LoVo (cell line): ENCODE results near the gene DENND11.

Experiments used
- DNase-seq: peaks from one replicate; pipeline ENCODE4 v3.0.0-alpha.2; 2016; ENCODE audit warnings: low spot score

Gene DENND11

DNA sequence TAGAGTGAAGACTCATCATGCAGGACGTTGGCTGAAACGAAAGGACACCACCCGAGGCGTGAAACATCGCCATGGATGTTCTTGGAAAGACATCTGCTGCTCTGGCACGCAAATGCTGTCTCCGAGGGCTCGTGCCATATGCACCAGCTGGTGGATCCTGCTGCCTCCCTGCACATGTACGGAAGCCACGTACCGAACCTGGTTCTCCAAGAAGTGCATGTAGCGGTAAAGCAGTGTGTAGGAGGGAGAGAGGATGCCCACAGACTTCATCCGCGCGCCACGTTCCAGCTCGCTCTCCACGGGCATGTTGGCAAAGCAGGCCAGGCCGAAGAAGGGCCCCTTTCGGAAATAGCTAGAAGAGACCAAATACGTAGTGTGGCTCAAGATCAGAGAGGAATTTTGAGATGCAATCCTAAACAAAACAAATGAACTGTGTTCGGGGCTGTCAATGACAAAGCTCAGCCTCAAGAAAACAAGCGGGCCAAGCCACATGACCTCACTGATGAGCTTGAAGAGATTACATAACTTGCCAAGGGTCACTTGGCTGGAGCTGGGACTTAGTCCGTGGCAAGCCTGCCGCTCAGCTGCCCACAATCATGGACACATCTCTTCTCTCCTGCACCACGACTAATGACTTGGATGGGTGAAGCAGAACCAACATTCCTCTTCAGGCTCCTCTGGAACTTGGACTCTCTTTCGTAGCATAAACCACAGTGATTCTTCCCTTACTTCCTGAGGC lies 16.5 kb downstream of the DENND11 start:
- DNase-seq, result no peak

DNA sequence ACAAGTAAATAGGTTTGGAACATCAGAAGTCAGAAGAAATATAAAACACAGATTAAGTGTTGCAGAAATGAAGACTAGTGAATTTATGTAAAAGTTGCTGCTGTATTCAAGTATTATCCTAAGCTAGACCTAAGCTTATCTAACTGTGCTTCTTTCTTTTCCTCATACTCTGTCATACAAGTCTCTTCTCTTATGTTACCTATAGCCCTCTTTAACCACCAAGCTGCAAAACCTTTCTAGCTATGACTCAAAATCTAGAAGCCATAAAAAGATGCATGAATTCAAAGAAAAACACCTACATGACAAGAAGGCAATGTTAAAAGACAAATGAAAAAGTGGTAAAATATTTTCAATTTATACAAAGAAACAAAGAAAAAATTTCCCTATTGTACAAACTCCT lies 23.0 kb downstream of the DENND11 start:
- no peak for DNase-seq

DNA sequence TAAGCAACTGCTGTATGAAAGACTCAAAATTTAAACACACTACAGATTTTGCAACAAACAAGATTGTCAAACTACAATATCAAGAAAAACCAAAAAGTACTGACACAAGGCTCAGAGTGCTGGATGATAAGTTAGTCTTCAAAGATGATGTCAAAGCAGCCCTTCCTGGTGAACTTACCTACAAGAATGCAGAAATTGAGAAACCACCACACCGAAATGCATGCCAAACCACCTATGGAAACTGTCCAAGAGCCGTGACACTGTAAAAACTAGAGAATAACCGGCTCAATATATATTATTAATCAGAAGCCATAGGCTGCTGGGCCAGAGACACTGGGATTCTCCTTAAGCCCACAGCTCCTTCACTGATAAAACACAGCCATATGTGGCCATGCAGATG lies 25.3 kb downstream of the DENND11 start:
- no peak for DNase-seq

DNA sequence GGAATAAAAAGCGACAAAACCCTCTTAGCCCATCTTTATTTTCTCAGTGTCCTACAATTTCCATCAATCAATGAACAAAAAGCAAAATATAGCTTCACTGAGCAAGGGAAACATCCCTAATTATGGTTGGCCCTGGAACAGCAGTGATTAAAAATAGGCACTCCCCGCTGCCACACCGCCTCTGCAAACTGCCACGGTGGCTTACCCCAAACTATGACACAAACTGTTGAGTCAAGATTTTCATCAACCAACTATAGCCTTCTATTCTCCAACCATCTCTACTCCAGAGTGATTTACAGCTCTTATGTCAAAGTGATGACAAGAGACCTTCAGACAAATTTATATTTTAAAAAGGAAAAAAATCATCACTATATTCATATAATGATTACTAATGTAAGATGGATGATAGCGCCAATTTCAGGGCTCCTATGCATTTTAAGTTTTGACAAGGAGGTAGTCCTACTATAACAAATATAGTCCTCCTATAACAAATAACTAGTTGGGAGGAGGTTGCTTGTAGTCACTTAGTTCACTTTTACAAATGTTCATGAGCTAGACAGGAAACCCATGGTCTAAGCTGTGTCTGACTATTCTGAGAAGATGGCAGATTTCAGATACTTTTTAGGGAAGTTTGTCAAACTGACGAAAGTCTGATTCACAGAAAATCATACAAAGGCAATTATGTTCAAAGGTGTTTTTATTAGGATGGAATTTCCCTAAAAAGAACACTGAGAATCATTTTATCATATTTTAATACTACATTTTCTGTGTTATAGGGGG lies 26.3 kb downstream of the DENND11 start:
- no peak for DNase-seq

DNA sequence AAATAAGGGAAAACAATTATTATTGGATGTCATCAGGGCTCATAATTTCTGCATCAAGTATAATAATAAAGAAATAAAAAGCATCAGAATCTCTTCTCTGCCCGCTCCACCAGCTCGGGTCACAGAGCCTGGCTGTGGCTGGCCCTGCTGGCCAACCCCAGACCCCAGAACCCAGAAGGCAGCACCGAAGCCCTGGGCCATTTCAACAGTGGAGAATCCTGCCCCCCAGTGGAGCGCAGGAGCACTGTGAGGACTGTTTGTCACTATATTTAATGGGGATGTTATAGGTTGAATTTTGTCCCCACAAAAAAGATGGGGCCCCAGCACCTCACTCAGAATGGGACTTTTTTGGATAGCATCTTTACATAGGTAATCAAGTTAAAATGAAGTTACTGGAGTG lies 27.3 kb downstream of the DENND11 start:
- no peak for DNase-seq

DNA sequence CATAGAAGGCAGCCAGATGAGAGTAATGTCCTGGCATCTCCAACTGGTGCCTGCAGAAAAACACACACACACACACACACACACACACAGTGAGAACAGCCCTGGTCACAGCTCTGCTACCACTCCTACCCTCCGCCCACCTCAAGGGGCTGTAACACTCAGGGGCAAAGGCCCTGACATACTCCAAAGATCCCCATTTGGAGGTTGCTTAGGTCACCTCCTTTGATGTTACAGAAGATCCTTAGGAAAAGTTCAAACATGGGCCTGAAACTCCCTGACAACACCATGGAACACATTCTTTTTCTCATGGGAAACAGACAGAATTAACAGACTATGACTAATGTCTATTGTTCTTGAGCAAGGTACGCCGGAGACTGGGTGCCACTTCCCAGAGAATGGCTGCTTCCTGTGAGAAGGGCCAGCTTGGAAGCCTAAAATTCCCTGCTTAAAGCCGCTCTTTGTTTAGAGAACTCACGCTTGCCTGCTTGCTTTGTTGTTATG lies 27.7 kb downstream of the DENND11 start:
- DNase-seq, result no peak

DNA sequence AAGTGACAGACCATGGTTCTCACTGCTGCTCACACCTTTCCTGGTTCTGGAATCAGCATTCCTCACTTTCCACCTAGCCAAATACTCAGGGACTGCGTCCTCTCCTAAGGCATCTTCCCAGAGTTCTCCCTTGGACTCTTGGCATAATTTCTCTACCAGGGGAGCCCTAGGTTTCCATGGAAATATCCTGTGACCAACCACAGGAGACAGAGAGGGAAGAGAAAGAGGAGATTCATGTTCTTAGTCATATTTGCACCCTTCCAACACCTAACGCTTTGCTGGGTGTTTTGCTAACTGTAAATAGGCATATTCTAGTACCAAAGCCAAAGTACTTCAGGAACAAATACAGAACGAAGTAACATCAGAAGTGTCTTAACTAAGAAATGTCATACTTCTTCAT lies 28.6 kb downstream of the DENND11 start:
- no peak for DNase-seq

DNA sequence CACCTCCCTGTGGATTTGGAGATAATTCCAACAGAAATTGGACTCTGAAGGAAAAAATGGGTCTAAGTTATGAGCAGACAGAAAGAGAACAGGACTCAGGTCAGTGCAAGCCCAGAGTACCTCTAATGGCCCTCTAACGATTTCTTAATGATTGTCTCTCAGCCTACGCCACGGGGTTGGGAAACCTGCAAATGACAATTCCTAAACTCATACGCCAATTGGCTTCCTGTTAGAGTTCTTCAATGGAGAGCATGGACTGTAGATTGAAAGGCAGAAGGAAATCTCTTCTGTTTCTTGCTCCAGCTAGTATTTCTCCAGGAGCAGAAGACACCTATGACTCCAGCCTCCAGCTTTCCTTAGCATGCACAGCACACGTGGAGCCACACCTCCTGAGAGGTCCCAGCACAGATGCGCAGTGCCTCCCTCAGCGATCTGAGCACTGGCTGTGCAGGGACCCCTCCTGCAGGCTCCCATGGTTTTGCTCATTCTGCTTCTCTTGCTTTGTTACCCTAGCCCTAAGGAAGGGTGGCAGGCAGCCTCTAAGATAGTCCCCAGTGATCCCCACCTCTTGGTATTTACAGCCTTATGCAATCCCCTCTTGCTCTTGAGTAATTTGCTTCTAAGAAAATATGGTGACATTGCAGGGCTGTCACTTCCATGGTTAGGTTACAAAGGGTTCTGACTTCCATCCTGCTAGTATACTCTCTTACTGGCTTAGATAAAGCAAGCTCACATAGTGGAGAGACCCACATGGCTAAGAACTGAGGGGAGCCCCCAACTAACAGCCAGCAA lies 30.1 kb downstream of the DENND11 start:
- no peak for DNase-seq

DNA sequence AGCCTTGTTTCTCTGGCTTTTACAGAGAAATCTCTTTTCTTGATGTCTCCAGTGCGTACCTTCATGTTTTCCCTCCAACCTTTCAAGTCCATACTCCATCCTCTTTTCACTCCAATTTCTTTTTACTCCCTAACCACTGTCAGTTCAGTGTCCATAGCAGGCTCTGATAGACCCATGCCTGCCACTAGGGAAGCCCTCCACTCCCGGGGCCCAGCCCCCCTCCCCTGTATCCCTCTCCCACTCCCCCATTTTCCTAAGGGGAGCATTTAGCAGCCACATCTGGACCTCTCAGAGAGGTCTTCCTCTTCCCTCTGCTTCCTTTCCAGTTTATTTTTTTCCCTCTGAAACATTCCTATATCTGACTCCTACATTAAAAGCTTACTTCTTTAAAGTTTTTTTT lies 33.1 kb downstream of the DENND11 start:
- no peak for DNase-seq

DNA sequence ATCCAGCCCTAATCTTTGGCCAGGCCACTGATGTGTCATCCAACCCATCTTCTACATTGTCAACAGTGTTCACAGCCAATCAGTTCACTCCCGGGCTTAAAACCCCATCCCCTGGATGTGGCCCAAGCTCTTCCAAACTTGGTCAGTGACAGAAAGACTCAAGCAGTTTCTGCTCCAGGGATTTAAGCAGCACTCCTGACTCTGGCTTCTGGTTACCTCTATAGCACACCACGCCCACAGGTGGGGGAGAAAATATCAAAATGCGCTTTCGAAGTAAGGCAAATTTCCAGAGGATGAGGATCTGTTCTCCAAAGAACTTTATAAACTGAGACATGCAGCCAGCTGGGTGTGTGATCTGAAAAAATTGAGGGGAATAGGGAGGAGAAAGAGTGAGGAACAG lies 35.9 kb downstream of the DENND11 start:
- DNase-seq, result no peak

DNA sequence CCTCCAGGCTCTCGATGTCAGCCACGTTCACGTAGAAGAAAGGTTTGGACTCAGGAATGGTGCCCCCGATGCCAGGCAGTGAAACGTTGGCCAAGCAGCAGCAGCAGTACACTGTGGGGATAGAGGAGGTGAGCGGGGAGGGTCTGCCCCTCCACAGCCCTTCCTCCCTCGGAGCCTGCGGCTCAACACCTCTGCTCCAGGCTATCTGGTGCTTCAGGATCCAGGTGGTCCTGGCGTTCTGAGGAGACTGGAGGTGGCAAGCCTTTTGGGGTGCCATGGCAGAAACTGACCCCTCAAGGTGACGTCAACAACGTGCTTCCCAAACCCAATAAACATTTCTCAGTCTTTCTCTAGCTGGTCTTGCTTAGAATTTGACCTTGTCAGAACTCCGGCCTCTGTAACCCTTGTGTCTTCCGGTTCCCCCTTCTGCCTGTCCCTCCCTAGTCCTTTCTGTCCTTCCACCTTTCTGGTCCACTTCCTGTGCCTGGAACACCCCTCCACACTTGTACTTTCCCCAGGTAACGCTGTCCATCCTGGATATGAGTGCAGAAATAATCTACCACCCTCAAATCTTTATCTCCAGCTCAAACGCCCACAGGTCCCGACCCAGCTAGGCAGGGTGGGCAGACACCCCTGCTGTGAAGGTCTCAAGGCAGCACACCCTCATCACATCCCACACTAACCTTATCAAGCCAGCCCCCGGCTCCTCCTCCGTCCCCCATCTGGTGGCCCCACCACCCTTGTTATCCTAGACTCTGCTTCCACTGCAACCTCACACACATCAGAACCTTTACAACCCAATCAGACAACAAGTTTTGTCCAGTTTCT lies 36.5 kb downstream of the DENND11 start:
- DNase-seq, result no peak

DNA sequence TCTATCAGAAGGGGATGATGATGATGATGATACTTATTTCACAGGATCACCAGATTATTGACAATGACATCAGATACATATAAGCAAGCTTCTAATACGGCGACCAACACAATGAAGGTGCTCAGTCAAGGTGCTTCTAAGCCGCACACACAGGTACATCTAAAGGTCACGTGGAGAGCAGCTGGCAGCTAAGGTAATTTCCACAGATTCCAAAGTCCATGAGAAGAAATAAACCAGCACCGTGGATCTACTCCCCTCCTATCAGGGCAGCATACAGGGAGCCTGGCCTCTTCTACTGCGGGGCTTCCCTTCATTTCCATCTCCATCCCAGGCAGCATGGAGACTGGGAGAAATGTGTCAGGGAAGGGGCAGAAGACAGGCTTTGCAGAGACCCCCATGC lies 37.5 kb downstream of the DENND11 start:
- DNase-seq, result no peak

DNA sequence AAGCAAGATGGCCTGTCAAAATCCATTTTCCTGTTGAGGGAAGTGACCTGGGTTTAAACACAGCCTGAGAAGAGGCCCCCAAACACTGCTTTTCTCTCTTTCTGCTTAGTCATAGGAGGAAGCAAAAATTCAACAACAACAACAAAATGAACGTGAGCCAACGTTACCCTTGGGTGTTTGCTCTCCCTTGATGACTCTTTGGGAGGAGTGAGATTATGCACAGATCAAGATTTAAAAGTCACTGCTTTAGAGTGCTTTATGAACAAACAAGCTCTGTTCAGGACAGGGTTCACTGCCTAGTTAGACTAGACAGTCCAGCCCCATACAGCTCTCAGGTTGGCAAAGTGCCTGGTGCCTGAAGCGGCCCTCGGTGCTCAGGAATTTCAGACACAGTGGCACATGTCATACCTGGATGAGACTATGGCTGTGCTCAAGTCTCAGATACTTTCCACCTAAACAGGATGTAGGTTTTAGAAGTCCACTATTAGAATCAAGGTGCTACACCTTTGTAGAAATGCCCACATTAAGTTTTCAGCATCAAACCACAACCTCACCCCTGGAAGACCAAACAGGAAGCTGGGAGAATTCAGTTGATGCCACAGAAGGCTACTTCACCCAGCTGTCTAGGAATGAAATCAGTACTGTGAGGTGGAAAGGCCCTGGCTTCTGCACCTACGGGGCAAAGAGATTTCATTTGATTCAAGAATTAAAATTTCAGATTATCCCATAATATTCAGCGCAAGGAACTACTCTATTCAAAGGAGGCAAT lies 38.7 kb downstream of the DENND11 start:
- DNase-seq, result peak; percentile 84

DNA sequence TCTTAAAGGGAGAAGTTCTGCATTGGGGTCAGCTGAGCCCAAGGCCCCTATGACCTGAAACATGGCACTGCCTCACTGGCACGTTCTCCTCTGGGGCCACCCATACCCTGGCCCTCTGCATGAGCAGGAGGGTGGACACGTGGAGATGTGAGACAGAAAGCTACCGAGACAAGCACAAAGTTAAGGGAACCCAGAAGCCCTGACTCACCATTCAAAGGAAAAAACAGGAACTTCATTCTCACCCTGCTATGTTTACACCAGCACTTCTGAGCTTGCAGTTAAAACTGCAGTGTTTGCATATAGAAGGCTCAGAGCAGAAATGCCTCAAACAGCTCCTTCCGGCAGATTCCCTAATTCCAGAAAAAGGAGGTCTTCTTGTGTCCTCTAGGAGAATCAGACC lies 41.7 kb downstream of the DENND11 start:
- no peak for DNase-seq

DNA sequence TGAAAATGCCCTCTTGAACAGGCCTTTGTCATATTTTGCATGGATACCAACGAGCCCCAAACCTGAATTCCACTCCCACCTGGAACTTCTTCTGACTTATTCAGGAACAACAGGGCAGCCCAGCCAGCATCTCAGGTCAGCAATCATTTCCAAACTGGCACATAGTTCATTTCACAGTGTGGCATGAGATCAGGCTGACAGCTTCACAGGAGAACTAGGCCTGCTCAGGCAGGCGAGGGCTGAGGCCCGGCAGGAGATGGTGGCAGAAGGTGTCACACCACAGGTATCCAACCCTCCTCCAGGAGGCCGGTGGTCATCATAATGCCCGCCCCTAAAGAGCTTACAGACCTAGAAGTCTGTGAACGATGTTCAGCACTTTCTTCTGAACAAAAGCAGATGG lies 42.5 kb downstream of the DENND11 start:
- no peak for DNase-seq

DNA sequence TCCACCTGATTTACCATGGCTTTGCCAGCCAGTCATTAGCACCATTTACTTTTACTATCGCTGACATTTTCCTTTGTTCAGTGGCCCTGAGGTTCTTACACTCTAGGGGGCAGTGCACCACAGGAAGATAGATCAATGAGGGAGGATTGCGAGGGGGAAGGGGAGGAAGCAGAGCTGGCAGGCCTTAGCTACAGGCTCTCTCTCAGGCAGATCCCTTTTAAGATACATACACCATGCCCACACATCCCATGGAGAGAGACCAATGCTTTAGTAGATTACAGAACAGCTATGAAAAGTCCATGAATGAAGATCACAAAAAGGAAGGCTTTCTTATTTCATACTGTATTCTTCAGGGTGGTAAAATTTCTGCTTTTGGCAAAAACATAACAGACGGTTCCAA lies 47.4 kb downstream of the DENND11 start:
- peak; percentile 53 for DNase-seq

DNA sequence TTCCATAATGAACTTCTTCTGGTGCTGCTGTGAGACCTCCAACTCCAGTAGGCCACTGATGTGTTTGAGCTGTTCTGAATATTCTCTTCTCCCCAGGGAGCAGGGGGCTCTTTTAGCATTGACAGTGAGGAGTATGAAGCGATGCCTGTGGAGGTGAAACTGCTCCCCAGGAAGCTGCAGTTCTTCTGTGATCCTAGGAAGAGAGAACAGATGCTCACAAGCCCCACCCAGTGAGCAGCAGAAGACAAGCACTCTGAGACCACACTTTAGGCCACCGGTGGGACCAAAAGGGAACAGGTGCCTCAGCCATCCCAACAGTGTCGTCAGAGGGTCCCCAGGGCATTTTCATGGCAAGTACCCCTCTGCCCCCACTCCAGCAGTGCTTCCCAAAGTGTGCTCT lies 49.3 kb downstream of the DENND11 start:
- no peak for DNase-seq
